Chondrocyte (in vitro differentiated cells): Measurements from ENCODE around the gene OSER1. TPM values are rescaled to one million over a fixed set of nuclear protein-coding genes. Genes with fewer than 3 reads are reported as not detected.

Source experiments
- DNase-seq: peaks from one replicate; pipeline ENCODE4 v3.0.0; 2021; ENCODE audit warnings: mixed read lengths, low spot score
- H3K27ac Mint-ChIP-seq: one replicate; pipeline ENCODE4 v1.8.0; 2021; ENCODE audit warnings: mild to moderate bottlenecking, moderate library complexity, mixed read lengths; ENCODE audit not compliant: unreplicated experiment
- H3K27me3 Mint-ChIP-seq: 2 replicates; pipeline ENCODE4 v1.8.0; 2021; ENCODE audit warnings: low read depth, mixed read lengths
- H3K36me3 Mint-ChIP-seq: 2 replicates; pipeline ENCODE4 v1.8.0; 2021; ENCODE audit warnings: low read depth, mixed read lengths
- H3K4me1 Mint-ChIP-seq: 2 replicates; pipeline ENCODE4 v1.8.0; 2021; ENCODE audit warnings: low read depth, mild to moderate bottlenecking, mixed read lengths
- H3K4me3 Mint-ChIP-seq: one replicate; pipeline ENCODE4 v1.8.0; 2021; ENCODE audit warnings: mild to moderate bottlenecking, moderate library complexity, mixed read lengths; ENCODE audit not compliant: unreplicated experiment
- H3K9me3 Mint-ChIP-seq: 2 replicates; pipeline ENCODE4 v1.8.0; 2021; ENCODE audit warnings: low read depth, mixed read lengths
- total RNA-seq: library from RNA; stranded (reverse); gene quantifications from 3 replicates; pipeline ENCODE4 v1.2.1, GENCODE V29; 2021
- TF ChIP-seq, protein P1 (sequence below): fragments of 200-600 bp; sonication (generic); IDR thresholded peaks from 2 replicates; pipeline ENCODE4 v1.5.0; 2021; ENCODE audit warnings: antibody characterized with exemption, mild to moderate bottlenecking, moderate library complexity

OSER1 gene
- total RNA-seq, 1 donor from 2014 or later = 30.3 TPM

DNA sequence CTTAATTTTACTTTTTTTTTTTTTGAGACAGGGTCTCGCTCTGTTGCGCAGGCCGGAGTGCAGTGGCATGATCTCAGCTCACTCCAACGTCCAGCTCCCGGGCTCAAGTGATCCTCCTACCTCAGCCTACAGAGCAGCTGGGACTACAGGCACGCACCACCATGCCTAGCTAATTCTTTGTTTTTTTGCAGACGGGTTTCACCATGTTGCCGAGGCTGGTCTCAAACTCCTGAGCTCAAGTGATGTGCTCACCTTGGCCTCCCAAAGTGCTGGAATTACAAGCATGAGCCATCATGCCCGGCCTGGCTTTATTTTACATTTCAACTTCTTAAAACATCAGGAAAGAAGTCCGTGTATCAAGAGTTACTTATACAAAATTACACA is 5.7 kb downstream of the OSER1 start:
- no peaks in the 10 kb centered on the region for H3K27me3 Mint-ChIP-seq
- H3K4me1 Mint-ChIP-seq = peaks cover 88% of the 10 kb centered on the region
- H3K27ac Mint-ChIP-seq = peak overlapping the region; percentile 65
- TF ChIP-seq, protein P1, sequence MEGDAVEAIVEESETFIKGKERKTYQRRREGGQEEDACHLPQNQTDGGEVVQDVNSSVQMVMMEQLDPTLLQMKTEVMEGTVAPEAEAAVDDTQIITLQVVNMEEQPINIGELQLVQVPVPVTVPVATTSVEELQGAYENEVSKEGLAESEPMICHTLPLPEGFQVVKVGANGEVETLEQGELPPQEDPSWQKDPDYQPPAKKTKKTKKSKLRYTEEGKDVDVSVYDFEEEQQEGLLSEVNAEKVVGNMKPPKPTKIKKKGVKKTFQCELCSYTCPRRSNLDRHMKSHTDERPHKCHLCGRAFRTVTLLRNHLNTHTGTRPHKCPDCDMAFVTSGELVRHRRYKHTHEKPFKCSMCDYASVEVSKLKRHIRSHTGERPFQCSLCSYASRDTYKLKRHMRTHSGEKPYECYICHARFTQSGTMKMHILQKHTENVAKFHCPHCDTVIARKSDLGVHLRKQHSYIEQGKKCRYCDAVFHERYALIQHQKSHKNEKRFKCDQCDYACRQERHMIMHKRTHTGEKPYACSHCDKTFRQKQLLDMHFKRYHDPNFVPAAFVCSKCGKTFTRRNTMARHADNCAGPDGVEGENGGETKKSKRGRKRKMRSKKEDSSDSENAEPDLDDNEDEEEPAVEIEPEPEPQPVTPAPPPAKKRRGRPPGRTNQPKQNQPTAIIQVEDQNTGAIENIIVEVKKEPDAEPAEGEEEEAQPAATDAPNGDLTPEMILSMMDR = no peak
- DNase-seq = no peak
- no peak overlapping the region for H3K4me3 Mint-ChIP-seq
- no peaks in the 10 kb centered on the region for H3K9me3 Mint-ChIP-seq
- H3K36me3 Mint-ChIP-seq = peaks cover 24% of the 10 kb centered on the region

DNA sequence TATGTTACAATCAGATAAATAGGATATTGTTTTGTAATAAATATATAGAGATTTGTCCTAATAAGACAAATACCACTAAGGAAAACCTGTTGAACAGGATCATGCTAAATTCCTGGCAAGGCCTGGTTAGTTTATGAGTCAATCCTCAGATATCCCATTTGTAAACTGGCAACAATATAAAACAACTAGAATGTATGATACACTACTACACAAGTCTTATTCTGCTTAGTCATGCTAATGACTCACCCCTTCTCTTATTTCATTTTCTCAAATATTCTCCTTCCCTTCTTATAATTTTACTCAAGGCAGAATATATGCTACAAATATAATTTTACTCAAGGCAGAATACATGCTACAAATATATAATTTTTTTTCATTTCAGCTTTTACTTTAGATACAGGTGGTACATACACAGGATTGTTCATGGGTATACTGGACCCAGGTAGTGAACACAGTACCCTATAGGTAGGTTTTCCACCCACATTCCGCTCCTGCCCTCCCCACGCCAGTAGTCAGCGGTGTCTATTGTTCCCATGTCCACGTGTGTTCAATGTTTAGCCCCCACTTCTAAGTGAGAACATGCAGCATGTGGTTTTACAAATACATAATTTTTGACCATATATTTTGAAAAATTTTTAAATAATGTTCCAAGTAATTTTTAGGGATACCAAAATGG is 6.3 kb downstream of the OSER1 start:
- Mint-ChIP-seq H3K27me3 (no peaks in the 10 kb centered on the region), H3K36me3 (peaks cover 29% of the 10 kb centered on the region), H3K4me3 (no peak overlapping the region), H3K9me3 (no peaks in the 10 kb centered on the region), H3K4me1 (peaks cover 88% of the 10 kb centered on the region), H3K27ac (peak overlapping the region; percentile 92)
- no peak for DNase-seq
- TF ChIP-seq, protein P1 = no peak

DNA sequence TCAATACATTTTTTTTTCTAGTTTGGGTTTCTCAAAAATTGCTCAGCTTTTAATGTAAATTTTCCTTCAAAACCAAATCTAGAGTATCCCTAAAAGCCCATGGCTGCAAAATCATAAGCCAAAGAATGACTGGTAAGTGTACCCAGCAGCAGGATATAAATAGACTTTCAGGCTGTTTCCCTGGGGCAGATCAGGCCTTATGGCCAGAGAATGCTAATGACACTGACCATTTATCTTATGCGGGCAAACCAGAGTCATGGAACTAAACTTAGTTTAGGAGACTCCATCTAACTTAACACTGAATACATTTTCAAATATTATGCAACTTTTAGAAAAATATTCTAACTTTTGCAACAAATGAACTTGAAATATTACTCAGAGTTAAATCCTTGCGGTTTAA is 7.4 kb downstream of the OSER1 start:
- peaks cover 31% of the 10 kb centered on the region for H3K36me3 Mint-ChIP-seq
- TF ChIP-seq, protein P1 = no peak
- H3K4me3 Mint-ChIP-seq = no peak overlapping the region
- H3K4me1 Mint-ChIP-seq = peaks cover 77% of the 10 kb centered on the region
- H3K27me3 Mint-ChIP-seq = no peaks in the 10 kb centered on the region
- no peaks in the 10 kb centered on the region for H3K9me3 Mint-ChIP-seq
- no peak for DNase-seq
- H3K27ac Mint-ChIP-seq = peak overlapping the region; percentile 89

DNA sequence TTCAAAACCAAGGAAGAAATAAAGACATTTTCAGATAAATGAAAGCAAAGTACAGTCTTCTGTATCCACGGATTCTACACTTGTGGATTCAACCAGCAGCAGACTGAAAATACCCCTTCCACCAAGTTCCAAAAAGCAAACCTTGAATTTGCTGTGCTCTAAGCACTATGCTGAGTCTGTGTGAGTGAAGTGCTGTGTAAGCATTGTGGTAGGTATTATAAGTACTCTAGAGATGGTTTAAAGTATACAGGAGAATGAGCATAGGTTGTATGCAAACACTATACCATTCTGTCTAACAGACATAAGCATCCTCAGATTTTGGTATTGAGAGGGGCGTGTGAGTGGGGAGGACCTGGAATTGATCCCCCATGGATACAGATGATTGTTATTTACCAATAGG is 9.6 kb downstream of the OSER1 start:
- TF ChIP-seq, protein P1 = no peak
- peaks cover 57% of the 10 kb centered on the region for H3K4me1 Mint-ChIP-seq
- no peaks in the 10 kb centered on the region for H3K27me3 Mint-ChIP-seq
- H3K27ac Mint-ChIP-seq = no peak overlapping the region
- H3K36me3 Mint-ChIP-seq = peaks cover 38% of the 10 kb centered on the region
- H3K4me3 Mint-ChIP-seq = no peak overlapping the region
- no peaks in the 10 kb centered on the region for H3K9me3 Mint-ChIP-seq
- no peak for DNase-seq

DNA sequence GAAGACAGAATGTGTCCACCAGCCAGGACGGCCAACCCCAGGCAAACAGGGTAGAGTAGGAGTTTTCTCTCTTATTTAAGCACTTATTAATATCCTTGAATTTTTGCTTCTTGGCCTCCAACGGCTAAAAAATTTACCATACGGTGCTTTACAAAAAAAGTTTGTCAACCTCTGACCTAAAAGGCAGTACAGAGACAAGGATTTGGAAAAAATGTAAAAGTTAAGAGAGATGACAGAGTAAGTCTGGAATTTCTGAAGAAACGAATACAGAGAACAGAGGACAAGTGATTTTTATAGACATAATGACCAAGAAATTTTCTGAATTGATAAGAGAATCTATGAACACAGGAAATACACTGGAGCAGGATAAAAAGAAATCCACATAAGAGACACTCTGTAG is 10.2 kb downstream of the OSER1 start:
- Mint-ChIP-seq H3K36me3 (peaks cover 40% of the 10 kb centered on the region), H3K9me3 (no peaks in the 10 kb centered on the region), H3K4me3 (no peak overlapping the region), H3K27ac (peak overlapping the region; percentile 69), H3K4me1 (peaks cover 56% of the 10 kb centered on the region), H3K27me3 (no peaks in the 10 kb centered on the region)
- no peak for DNase-seq
- TF ChIP-seq, protein P1 = no peak
